ENCODE measurements around the gene UACA.
"Not testable (repeated sequence)": the region's sequence is repeated elsewhere in the genome, so short reads cannot be mapped to it uniquely, and the experiment has no call there.

Gene UACA

DNA sequence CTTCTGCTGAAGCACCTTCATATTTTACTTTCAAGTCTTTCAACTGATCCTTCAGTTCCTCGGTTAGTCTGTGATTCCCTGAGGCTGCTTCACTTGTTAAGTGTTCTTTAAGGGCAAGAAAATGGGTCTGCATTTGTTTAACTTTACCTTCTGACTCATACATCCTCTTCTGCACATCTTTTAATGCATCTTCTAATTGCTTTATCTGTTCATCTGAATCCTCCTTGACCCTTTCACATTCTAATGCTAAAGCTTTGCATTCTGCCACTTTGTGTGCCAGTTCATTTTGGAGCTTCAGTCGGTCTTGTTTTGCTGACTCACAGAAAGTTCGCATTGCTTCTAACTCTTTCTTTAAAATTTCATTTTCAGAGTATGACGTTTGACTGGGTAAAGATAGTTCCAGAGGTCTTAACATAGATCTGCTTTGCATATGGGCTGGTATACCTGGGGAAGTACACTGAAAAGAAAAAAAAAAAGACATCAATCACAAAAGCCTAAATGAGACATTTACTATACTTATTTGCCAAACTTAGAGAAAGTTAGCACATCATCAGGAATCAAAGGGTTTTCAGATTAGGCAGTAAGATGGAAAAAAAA, 94.3 kb downstream of the UACA start:
- Histone ChIP-seq H3K27me3 (replicated peaks; ENCODE audit: control insufficient read depth, insufficient read depth, low read length) (no peaks in the 10 kb centered on the region), H3K4me3 (replicated peaks; ENCODE audit: low read depth, low read length) (no peak overlapping the region), H3K36me3 (ENCODE audit: control insufficient read depth, insufficient read depth, low read length) (no peaks in the 10 kb centered on the region)
- TF ChIP-seq, protein P1, sequence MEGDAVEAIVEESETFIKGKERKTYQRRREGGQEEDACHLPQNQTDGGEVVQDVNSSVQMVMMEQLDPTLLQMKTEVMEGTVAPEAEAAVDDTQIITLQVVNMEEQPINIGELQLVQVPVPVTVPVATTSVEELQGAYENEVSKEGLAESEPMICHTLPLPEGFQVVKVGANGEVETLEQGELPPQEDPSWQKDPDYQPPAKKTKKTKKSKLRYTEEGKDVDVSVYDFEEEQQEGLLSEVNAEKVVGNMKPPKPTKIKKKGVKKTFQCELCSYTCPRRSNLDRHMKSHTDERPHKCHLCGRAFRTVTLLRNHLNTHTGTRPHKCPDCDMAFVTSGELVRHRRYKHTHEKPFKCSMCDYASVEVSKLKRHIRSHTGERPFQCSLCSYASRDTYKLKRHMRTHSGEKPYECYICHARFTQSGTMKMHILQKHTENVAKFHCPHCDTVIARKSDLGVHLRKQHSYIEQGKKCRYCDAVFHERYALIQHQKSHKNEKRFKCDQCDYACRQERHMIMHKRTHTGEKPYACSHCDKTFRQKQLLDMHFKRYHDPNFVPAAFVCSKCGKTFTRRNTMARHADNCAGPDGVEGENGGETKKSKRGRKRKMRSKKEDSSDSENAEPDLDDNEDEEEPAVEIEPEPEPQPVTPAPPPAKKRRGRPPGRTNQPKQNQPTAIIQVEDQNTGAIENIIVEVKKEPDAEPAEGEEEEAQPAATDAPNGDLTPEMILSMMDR (IDR thresholded peaks at IDR 0.05; ENCODE audit: insufficient read depth, low read length, poor library complexity, severe bottlenecking), result no peak
- DNase-seq (ENCODE audit: extremely low read depth, insufficient read length), result peak; percentile 42

DNA sequence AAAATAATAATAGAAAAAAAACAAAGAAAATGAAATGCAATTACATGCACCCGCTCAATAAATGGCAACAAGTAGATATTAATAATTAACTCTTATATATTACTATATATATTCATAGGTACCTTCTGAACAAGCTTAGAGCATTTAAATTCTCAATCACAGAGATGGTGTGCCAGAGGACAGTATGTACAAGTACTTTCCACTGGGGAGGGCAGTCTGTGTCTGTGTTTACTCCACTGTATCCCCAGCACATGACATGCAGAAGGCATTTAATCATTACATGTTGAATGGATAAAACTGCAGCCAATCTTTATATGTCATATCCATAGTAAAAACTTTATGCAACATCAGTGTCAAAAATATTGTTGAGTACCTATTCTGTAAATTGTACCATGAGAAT, 97.8 kb downstream of the UACA start:
- Histone ChIP-seq H3K36me3 (ENCODE audit: control insufficient read depth, insufficient read depth, low read length) (no peaks in the 10 kb centered on the region), H3K27me3 (replicated peaks; ENCODE audit: control insufficient read depth, insufficient read depth, low read length) (no peaks in the 10 kb centered on the region), H3K4me3 (replicated peaks; ENCODE audit: low read depth, low read length) (no peak overlapping the region)
- no peak for DNase-seq (ENCODE audit: extremely low read depth, insufficient read length)
- TF ChIP-seq, protein P1 (IDR thresholded peaks at IDR 0.05; ENCODE audit: insufficient read depth, low read length, poor library complexity, severe bottlenecking), result no peak

DNA sequence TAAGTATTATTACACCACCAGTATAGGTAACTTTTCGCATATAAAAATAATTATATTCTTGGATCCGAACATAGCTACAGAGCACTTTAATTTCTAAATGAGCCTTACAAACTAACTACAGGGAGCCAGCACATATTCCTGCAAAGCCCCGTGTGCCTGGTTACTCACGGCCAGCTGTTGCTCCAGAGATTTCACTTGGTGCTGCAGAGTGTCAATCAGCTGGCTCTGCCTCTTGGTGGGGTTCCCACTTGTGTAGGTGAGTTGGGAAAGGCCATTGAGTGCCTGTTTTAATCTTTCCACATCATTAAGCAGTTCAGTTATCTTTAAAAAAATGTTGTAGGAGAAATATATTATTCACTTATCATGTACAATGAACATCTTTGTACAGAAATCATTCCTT, 98.9 kb downstream of the UACA start:
- DNase-seq (ENCODE audit: extremely low read depth, insufficient read length), result no peak
- Histone ChIP-seq H3K36me3 (ENCODE audit: control insufficient read depth, insufficient read depth, low read length) (no peaks in the 10 kb centered on the region), H3K27me3 (replicated peaks; ENCODE audit: control insufficient read depth, insufficient read depth, low read length) (no peaks in the 10 kb centered on the region), H3K4me3 (replicated peaks; ENCODE audit: low read depth, low read length) (no peak overlapping the region)
- TF ChIP-seq, protein P1 (IDR thresholded peaks at IDR 0.05; ENCODE audit: insufficient read depth, low read length, poor library complexity, severe bottlenecking), result no peak

DNA sequence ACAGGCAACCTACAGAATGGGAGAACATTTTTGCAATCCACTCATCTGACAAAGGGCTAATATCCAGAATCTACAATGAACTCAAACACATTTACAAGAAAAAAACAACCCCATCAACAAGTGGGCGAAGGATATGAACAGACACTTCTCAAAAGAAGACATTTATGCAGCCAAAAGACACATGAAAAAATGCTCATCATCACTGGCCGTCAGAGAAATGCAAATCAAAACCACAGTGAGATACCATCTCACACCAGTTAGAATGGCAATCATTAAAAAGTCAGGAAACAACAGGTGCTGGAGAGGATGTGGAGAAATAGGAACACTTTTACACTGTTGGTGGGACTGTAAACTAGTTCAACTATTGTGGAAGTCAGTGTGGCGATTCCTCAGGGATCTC, 100.3 kb downstream of the UACA start:
- DNase-seq (ENCODE audit: extremely low read depth, insufficient read length); H3K36me3 ChIP-seq (ENCODE audit: control insufficient read depth, insufficient read depth, low read length); H3K4me3 ChIP-seq (replicated peaks; ENCODE audit: low read depth, low read length); H3K27me3 ChIP-seq (replicated peaks; ENCODE audit: control insufficient read depth, insufficient read depth, low read length): not testable (repeated sequence)

DNA sequence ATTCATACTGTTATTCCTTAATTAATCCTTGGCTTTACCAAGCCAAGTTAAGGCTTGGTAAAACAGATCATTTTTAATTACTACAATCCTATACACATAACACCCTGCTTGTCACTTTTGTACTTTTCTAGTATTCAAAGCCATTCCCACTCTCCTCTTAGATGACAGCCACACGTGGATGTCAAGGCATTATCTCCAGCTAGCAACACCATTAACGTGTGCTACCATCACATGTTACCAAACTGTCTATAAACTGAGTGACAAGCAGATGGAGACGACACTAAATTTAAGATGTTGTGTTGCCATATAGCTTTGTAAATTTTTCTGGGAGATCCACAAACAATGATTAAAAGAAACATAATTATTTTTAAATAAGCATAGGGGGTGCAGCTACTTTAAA, 103.7 kb downstream of the UACA start:
- no peak overlapping the region for H3K4me3 ChIP-seq (replicated peaks; ENCODE audit: low read depth, low read length)
- H3K27me3 ChIP-seq (replicated peaks; ENCODE audit: control insufficient read depth, insufficient read depth, low read length), result no peaks in the 10 kb centered on the region
- no peaks in the 10 kb centered on the region for H3K36me3 ChIP-seq (ENCODE audit: control insufficient read depth, insufficient read depth, low read length)
- no peak for DNase-seq (ENCODE audit: extremely low read depth, insufficient read length)
- TF ChIP-seq, protein P1 (IDR thresholded peaks at IDR 0.05; ENCODE audit: insufficient read depth, low read length, poor library complexity, severe bottlenecking), result no peak

DNA sequence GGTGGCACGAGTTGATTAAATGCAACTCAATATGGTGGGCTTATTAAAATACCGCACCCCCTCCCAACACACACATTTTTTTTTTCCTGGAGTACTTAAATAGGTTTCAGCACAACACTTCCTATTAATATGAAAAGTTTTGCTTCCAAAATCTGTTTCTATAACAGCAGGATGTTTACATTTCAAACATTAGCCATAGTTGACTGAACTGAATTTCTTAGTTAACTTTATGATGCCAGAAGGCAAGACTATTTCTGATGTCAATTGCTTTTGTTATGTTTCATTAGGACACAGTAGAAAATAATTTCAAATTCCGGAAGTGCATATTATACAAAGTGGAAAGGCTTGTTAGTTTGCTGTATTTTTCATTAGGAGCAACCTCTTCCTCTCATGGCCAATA, 104.7 kb downstream of the UACA start:
- Histone ChIP-seq H3K4me3 (replicated peaks; ENCODE audit: low read depth, low read length) (no peak overlapping the region), H3K36me3 (ENCODE audit: control insufficient read depth, insufficient read depth, low read length) (no peaks in the 10 kb centered on the region), H3K27me3 (replicated peaks; ENCODE audit: control insufficient read depth, insufficient read depth, low read length) (no peaks in the 10 kb centered on the region)
- TF ChIP-seq, protein P1 (IDR thresholded peaks at IDR 0.05; ENCODE audit: insufficient read depth, low read length, poor library complexity, severe bottlenecking), result no peak
- DNase-seq (ENCODE audit: extremely low read depth, insufficient read length), result no peak

Measured in GM06990 (cell line).